22Rv1 (cell line): Measurements from ENCODE around the gene TBC1D13.

Source experiments
- H3K27ac ChIP-seq: fragments of 450-650 bp; 2 replicates; pipeline ENCODE4 v1.5.1; 2017
- ZFX ChIP-seq: fragments of 450-650 bp; IDR thresholded peaks from 2 replicates; pipeline ENCODE4 v1.6.1; 2017; ENCODE audit warnings: antibody characterized with exemption, borderline replicate concordance
- TF ChIP-seq, protein P1 (sequence below): fragments of 450-650 bp; IDR thresholded peaks from 2 replicates; pipeline ENCODE4 v1.5.1; 2017; ENCODE audit warnings: mild to moderate bottlenecking

TBC1D13 gene

DNA sequence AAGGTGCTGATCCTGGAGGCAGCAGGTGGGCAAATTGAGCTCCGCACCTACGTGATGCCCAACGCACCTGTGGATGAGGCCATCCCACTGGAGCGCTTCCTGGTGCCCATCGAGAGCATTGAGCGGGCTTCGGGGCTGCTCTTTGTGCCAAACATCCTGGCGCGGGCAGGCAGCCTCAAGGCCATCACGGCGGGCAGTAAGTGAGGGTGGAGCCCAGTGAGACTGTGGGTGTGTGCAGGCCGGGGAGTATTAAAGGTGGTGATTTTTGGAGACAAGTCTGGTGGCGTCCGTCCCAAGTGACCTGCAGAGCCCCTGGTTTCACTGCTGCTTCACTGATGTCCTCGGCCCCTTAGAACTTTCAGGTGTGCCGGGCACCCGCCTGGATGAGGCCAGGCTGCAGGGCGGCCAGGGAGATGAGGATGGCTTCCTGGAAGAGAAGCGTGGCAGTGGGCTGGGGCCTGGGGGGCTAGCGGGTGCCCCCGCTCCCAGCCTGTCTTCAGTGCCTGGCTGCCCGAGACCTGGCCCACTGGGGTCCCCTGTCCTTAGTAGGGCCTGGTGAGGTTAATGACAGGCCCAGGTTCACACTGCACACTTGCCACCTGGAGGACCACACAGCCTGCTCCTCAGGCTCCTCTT is 35.5 kb downstream of the TBC1D13 start:
- peak overlapping the region; percentile 96 for H3K27ac ChIP-seq
- no peak for TF ChIP-seq ZFX
- TF ChIP-seq, protein P1, sequence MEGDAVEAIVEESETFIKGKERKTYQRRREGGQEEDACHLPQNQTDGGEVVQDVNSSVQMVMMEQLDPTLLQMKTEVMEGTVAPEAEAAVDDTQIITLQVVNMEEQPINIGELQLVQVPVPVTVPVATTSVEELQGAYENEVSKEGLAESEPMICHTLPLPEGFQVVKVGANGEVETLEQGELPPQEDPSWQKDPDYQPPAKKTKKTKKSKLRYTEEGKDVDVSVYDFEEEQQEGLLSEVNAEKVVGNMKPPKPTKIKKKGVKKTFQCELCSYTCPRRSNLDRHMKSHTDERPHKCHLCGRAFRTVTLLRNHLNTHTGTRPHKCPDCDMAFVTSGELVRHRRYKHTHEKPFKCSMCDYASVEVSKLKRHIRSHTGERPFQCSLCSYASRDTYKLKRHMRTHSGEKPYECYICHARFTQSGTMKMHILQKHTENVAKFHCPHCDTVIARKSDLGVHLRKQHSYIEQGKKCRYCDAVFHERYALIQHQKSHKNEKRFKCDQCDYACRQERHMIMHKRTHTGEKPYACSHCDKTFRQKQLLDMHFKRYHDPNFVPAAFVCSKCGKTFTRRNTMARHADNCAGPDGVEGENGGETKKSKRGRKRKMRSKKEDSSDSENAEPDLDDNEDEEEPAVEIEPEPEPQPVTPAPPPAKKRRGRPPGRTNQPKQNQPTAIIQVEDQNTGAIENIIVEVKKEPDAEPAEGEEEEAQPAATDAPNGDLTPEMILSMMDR: no peak

DNA sequence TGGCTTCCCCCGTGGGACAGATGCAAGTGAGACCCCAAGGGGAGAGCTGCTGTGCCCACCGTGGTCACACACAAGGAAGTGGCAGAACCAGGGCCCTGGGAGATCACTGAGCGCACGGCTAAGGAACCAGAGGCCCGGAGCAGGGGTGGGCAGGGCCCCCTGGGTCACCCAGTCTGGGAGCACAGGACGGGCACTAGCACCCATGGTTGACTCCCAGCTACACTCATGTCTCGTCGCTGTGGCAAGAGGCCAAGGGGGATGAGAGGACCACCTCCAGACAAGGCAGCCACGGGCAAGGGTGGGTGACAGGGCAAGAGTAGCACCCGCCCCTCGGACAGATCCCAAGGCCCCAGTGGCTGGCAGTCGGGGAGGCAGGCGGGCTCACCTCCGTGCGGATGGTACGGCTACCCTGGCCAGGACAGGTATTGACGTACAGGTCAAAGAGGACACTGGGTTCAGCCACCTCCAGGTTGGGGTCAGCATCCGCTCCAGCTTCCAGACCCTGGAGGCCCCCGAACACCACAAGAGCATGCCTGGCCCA is 36.4 kb downstream of the TBC1D13 start:
- TF ChIP-seq, protein P1: no peak
- TF ChIP-seq ZFX: no peak
- H3K27ac ChIP-seq: peak overlapping the region; percentile 96

- peak overlapping the region; percentile 96 for H3K27ac ChIP-seq
- TF ChIP-seq, protein P1: no peak
Measured at GRCh38 chr9:128823903-128824406, 36.9 kb downstream of the TBC1D13 start.

DNA sequence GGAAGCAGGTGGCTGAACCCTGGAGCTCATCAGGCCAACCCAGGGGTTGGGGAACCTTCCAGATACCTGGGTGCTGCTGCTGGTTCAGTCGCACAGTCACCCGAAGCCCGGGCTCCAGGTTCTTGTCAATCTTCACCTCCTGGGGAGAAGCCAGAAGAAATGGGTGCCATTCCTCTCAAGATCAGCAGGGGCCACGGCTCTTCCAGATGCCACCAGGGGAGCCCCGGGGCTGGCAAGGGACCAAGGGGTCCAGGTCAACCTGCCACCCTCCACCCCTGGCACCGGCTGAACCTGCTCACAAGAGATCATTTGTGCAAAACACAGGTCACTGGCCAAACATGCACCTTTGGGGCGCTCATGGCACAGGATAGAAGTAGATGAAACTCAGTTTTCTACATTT is 37.9 kb downstream of the TBC1D13 start:
- TF ChIP-seq, protein P1: no peak
- no peak for TF ChIP-seq ZFX
- peak overlapping the region; percentile 96 for H3K27ac ChIP-seq

- TF ChIP-seq, protein P1: no peak
- peak overlapping the region; percentile 96 for H3K27ac ChIP-seq
Measured at GRCh38 chr9:128825923-128826700, 39.1 kb downstream of the TBC1D13 start.

GRCh38 chr9:128828267-128828666 is 41.2 kb downstream of the TBC1D13 start:
- TF ChIP-seq ZFX: no peak
- TF ChIP-seq, protein P1: 0 out of 2 replicates have a peak, but pooled peaks have one; percentile 18
- H3K27ac ChIP-seq: peak overlapping the region; percentile 96
